Measurements from ENCODE around the gene CLEC16A. TPM values are rescaled to one million over a fixed set of nuclear protein-coding genes. Genes with fewer than 3 reads are reported as not detected.

CLEC16A gene
- polyA plus RNA-seq, 3 donors, result 3.4 to 12.0 (median 5.8) TPM

- Histone ChIP-seq H4K20me1 (ENCODE audit: insufficient read depth, low read length) (peaks cover 3% of the 10 kb centered on the region), H3K27ac (ENCODE audit: low read depth in 1 of 2, low read length in 2 of 2) (no peak overlapping the region), H2AFZ (ENCODE audit: insufficient read depth, low read depth, low read length, poor library complexity, severe bottlenecking) (no peak overlapping the region), H3K9ac (ENCODE audit: insufficient read depth, low read length, poor library complexity, severe bottlenecking) (no peak overlapping the region), H3K79me2 (ENCODE audit: insufficient read depth, low read length) (no peaks in the 10 kb centered on the region), H3K4me1 (ENCODE audit: control insufficient read depth in 1 of 2, insufficient read depth in 2 of 2, low read length in 2 of 2) (no peaks in the 10 kb centered on the region), H3K27me3 (ENCODE audit: control insufficient read depth in 2 of 2, insufficient read depth in 2 of 2, low read length in 2 of 2) (no peaks in the 10 kb centered on the region), H3K4me2 (replicated peaks; ENCODE audit: extremely low read depth, low read length, poor library complexity, severe bottlenecking) (no peak overlapping the region), H3K9me3 (replicated peaks in 1 of 2; ENCODE audit: control insufficient read depth in 1 of 2, insufficient read depth in 1 of 2, low read length in 2 of 2) (no peaks in the 10 kb centered on the region), H3K4me3 (replicated peaks in 1 of 3; ENCODE audit: low read depth in 2 of 3, low read length in 3 of 3) (no peak overlapping the region), H3K36me3 (replicated peaks in 1 of 2; ENCODE audit: control insufficient read depth in 1 of 2, insufficient read depth in 2 of 2, low read length in 2 of 2) (no peaks in the 10 kb centered on the region)
- peaks cover 0 to 2% (median 0%) of the 10 kb centered on the region in 7 donors for H3K9me3 Mint-ChIP-seq
- intact Hi-C loops (cut with micrococcal nuclease), result no loop called here
- 100% methylated on average over 1 of the region's 4 CpGs for WGBS (ENCODE audit: insufficient coverage)
- peaks cover 1 to 2% (median 1%) of the 10 kb centered on the region in 3 donors for H3K27me3 Mint-ChIP-seq (ENCODE audit: low read depth in 3 of 3)
- H3K36me3 Mint-ChIP-seq, result peaks cover 18 to 25% of the 10 kb centered on the region in 2 donors
- H3K27ac Mint-ChIP-seq, result peak overlapping the region in 1 of 7 donors; percentile 42
- TF ChIP-seq CTCF (IDR thresholded peaks at IDR 0.05), result no peak
- H3K4me3 Mint-ChIP-seq, result no peak overlapping the region
- H3K4me1 Mint-ChIP-seq, result no peaks in the 10 kb centered on the region
- DNase-seq, result no peak
Observed at GRCh38 chr16:11159282-11159681, 214.9 kb downstream of the CLEC16A start.

DNA sequence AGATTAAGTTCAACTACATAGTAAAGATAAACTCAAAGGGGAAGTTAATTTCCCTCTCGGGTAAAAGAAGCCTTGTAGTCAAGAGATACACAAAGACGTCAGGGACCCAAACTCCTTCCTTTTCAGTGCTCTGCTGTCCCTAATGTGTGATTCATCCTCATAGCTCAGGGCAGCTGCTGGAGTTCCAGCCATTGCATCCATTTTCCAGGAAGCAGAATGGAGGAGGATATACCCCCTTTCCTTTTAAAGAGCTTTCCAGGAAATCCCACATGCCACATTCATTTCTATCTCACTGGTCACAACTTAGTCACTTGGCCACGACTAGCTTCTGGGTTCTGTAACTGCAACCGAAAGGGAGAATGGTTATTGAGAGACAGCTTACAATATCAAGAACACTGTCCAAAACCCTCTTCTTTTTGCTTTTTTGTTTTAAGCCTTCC lies 216.3 kb downstream of the CLEC16A start:
- no peak overlapping the region for H3K4me3 Mint-ChIP-seq
- DNase-seq, result no peak
- H3K4me1 Mint-ChIP-seq, result no peaks in the 10 kb centered on the region
- H2AFZ ChIP-seq (ENCODE audit: insufficient read depth, low read depth, low read length, poor library complexity, severe bottlenecking), result no peak overlapping the region
- peaks cover 0 to 2% (median 0%) of the 10 kb centered on the region in 7 donors for H3K9me3 Mint-ChIP-seq
- peaks cover 1 to 2% (median 2%) of the 10 kb centered on the region in 3 donors for H3K27me3 Mint-ChIP-seq (ENCODE audit: low read depth in 3 of 3)
- no peak overlapping the region for H3K27ac ChIP-seq (ENCODE audit: low read depth in 1 of 2, low read length in 2 of 2)
- intact Hi-C loops (cut with micrococcal nuclease), result no loop called here
- H3K27ac Mint-ChIP-seq, result peak overlapping the region in 1 of 7 donors; percentile 42
- H3K36me3 ChIP-seq (replicated peaks in 1 of 2; ENCODE audit: control insufficient read depth in 1 of 2, insufficient read depth in 2 of 2, low read length in 2 of 2), result peaks cover 0 to 2% of the 10 kb centered on the region in 2 donors
- WGBS (ENCODE audit: insufficient coverage), result no CpG with 5 or more reads among the region's 4 CpGs
- H3K9ac ChIP-seq (ENCODE audit: insufficient read depth, low read length, poor library complexity, severe bottlenecking), result no peak overlapping the region
- no peak overlapping the region for H3K4me3 ChIP-seq (replicated peaks in 1 of 3; ENCODE audit: low read depth in 2 of 3, low read length in 3 of 3)
- H3K4me1 ChIP-seq (ENCODE audit: control insufficient read depth in 1 of 2, insufficient read depth in 2 of 2, low read length in 2 of 2), result no peaks in the 10 kb centered on the region
- no peaks in the 10 kb centered on the region for H3K79me2 ChIP-seq (ENCODE audit: insufficient read depth, low read length)
- H3K36me3 Mint-ChIP-seq, result peaks cover 16 to 18% of the 10 kb centered on the region in 2 donors
- H3K9me3 ChIP-seq (replicated peaks in 1 of 2; ENCODE audit: control insufficient read depth in 1 of 2, insufficient read depth in 1 of 2, low read length in 2 of 2), result no peaks in the 10 kb centered on the region
- no peaks in the 10 kb centered on the region for H3K27me3 ChIP-seq (ENCODE audit: control insufficient read depth in 2 of 2, insufficient read depth in 2 of 2, low read length in 2 of 2)
- peaks cover 3% of the 10 kb centered on the region for H4K20me1 ChIP-seq (ENCODE audit: insufficient read depth, low read length)
- TF ChIP-seq CTCF (IDR thresholded peaks at IDR 0.05), result no peak
- no peak overlapping the region for H3K4me2 ChIP-seq (replicated peaks; ENCODE audit: extremely low read depth, low read length, poor library complexity, severe bottlenecking)

Data from CD14-positive monocyte (primary cell).